A204.1 (cell line): ENCODE results near the gene DNAJC30.
"Not testable (repeated sequence)": the region's sequence is repeated elsewhere in the genome, so short reads cannot be mapped to it uniquely, and the experiment has no call there.

Experiments used
- FAIRE-seq: peaks from 2 replicates; lab custom pipeline; 2012; peaks lifted over from hg19 to GRCh38; lab: Jason Lieb, UNC

DNAJC30 gene

GRCh38 chr7:73680501-73680900 lies 2.8 kb downstream of the DNAJC30 start:
- FAIRE-seq = no peak

- FAIRE-seq = no peak
These were observed 3.5 kb downstream of the DNAJC30 start for GRCh38 chr7:73679709-73680108.

GRCh38 chr7:73678862-73679261 lies 4.4 kb downstream of the DNAJC30 start:
- FAIRE-seq = no peak

- FAIRE-seq = not testable (repeated sequence)
These were observed 7.2 kb downstream of the DNAJC30 start for GRCh38 chr7:73676062-73676461.

GRCh38 chr7:73674468-73675124 lies 8.7 kb downstream of the DNAJC30 start:
- FAIRE-seq = no peak

- no peak for FAIRE-seq
These were observed 11.3 kb downstream of the DNAJC30 start for GRCh38 chr7:73671857-73672445.

GRCh38 chr7:73671322-73671661 lies 12.0 kb downstream of the DNAJC30 start:
- FAIRE-seq = no peak

- no peak for FAIRE-seq
These were observed 13.3 kb downstream of the DNAJC30 start for GRCh38 chr7:73669858-73670385.

GRCh38 chr7:73669288-73669701 lies 14.0 kb downstream of the DNAJC30 start:
- FAIRE-seq = no peak

GRCh38 chr7:73668886-73669230 lies 14.4 kb downstream of the DNAJC30 start:
- FAIRE-seq = no peak

- FAIRE-seq = no peak
These were observed 15.0 kb downstream of the DNAJC30 start for GRCh38 chr7:73668103-73668885.

GRCh38 chr7:73667344-73668102 lies 15.7 kb downstream of the DNAJC30 start, which contains the start of gene VPS37D:
Gene VPS37D, plus strand, starts transcription at chr7:73667831. Its CDS starts 128 bp downstream, at chr7:73667959.
- no peak for FAIRE-seq

GRCh38 chr7:73663033-73663432 lies 20.2 kb downstream of the DNAJC30 start:
- no peak for FAIRE-seq

GRCh38 chr7:73660594-73660993 lies 22.7 kb downstream of the DNAJC30 start:
- FAIRE-seq = not testable (repeated sequence)

GRCh38 chr7:73659983-73660382 lies 23.3 kb downstream of the DNAJC30 start:
- no peak for FAIRE-seq

- not testable (repeated sequence) for FAIRE-seq
These were observed 27.9 kb downstream of the DNAJC30 start for GRCh38 chr7:73655309-73655708.

- FAIRE-seq = no peak
These were observed 30.7 kb downstream of the DNAJC30 start for GRCh38 chr7:73652541-73652949.

- no peak for FAIRE-seq
These were observed 32.7 kb downstream of the DNAJC30 start for GRCh38 chr7:73650524-73650923.

- no peak for FAIRE-seq
These were observed 33.7 kb downstream of the DNAJC30 start for GRCh38 chr7:73649576-73649975.

GRCh38 chr7:73648593-73649332 lies 34.5 kb downstream of the DNAJC30 start:
- no peak for FAIRE-seq

- no peak for FAIRE-seq
These were observed 35.3 kb downstream of the DNAJC30 start for GRCh38 chr7:73647725-73648592.
